ENCODE measurements around the gene MAPKAPK2. TPM values are rescaled to one million over a fixed set of nuclear protein-coding genes. Genes with fewer than 3 reads are reported as not detected.
A peak's percentile ranks its signal among the peaks of the same experiment; 100 is the strongest.

Gene MAPKAPK2
- total RNA-seq, 2 donors from 2014 or later, result 69.4 to 116 TPM

DNA sequence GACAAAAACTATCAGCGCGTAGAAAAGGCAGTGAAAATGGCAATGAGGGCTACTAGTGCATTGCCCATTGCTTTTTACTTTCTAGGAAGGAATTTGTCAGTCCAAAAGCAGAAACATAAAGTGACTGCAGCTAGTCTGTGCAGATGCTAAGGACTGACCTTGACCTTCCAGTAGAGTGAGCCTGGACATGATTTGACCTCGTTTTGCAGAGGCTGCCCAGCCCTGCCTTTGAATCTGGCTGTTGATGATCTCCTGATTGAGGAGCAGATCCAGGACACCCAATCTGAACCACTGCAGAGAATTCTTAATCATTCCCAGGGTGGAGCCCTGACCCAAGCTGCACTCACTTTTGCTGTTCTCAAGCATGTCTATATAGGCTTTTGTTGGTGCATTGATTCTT, 27.8 kb upstream of the MAPKAPK2 start:
- ATAC-seq, result no peak
- no peak for DNase-seq (ENCODE audit: low spot score in 2 of 2)
- Mint-ChIP-seq H3K36me3 (peaks cover 0 to 6% of the 10 kb centered on the region in 2 donors), H3K9me3 (no peaks in the 10 kb centered on the region), H3K27ac (no peak overlapping the region)

DNA sequence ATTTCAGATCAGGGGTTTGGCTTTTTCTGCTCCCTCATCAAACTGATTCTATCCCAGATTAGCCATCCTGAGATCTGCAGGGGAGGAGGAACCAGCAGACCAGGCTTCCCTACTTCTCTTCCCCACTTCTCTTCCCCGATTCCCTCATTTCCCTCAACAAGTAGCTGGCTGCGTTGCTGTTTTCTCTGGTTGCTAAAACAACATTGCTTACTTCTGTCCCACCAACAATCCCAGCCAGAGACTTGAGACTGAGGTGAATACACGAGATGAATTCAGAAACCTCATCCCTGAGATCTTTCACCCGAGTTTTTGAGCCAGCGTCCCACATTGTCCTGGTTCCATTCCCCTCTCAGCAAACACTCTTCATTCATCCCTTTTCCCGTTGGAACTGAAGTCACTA, 27.0 kb upstream of the MAPKAPK2 start:
- ATAC-seq, result no peak
- Mint-ChIP-seq H3K27ac (no peak overlapping the region), H3K9me3 (no peaks in the 10 kb centered on the region), H3K36me3 (no peaks in the 10 kb centered on the region)
- no peak for DNase-seq (ENCODE audit: low spot score in 2 of 2)

DNA sequence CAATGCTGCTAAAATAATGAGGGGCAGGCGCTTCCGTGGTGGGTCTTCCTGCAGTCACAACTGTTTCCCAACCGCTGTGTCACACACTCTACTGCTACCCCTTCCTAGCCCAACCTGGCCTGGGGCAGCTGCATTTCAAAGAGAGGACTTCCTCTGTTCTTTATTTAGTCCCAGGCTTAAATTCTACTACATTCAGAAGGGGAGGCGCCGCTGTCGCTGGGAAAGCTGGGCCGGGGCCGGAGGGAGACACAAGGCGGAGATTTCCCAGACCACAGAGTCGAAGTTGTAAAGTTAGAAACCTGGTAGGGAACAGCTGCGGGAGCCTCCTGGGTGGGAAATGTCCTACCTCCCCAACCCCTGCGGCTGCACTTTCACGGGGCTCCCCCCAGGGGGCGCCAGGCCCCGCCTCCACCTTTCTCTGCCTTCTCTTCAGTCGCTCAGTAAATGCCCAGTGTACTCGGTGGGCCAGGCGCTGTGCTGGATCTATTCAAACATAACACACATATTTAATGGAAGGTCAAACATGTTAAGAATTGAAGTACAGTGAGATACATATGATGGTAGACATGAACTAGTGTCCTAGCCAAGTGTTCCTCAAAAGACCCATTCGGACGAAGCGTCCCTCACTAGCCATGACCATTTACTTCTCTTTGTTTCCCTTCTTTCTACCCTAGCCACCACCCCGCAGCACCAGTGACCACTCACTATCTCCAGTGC, 26.3 kb upstream of the MAPKAPK2 start:
- ATAC-seq (peak; percentile 57 to 67), DNase-seq (ENCODE audit: low spot score in 2 of 2) (peak in 1 of 2 donors; percentile 61)
- no peaks in the 10 kb centered on the region for H3K9me3 Mint-ChIP-seq
- H3K36me3 Mint-ChIP-seq, result no peaks in the 10 kb centered on the region
- no peak overlapping the region for H3K27ac Mint-ChIP-seq

DNA sequence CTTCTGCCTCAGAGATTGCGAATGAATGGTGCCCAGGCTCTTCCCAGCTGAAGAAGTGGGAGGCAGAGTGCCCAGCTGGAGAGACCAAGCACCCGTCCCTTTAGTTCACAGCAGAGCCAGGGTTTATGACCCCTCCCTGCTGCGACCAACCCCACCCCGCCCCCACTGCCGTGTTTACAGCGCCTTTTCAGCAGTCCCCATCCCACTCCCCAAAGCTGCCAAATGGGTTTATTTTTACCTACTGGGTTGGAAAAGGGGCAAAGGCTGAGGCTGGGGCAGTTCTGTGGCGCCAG, 25.8 kb upstream of the MAPKAPK2 start:
- Mint-ChIP-seq H3K36me3 (no peaks in the 10 kb centered on the region), H3K9me3 (no peaks in the 10 kb centered on the region)

DNA sequence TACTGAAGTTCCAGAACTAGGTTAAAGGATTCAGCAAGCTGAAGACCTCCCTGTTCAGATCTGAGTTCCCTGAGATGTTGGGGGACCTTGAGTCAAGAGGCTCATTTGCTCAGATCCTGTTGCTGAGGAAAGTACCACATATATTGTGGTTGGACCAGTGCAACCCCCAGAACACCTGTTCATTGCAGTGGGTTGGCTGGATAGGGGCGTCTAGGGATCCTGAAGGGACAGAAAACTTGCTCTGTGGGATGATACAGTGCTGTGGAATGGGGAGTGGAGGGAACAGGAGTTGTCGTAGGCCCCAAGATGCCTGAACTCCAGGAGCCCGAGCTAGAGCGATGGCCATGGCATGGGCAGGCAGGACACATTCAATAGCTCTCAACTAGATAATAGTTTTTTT, 24.6 kb upstream of the MAPKAPK2 start:
- ATAC-seq, result no peak
- no peak for DNase-seq (ENCODE audit: low spot score in 2 of 2)
- Mint-ChIP-seq H3K36me3 (no peaks in the 10 kb centered on the region), H3K27ac (no peak overlapping the region), H3K9me3 (no peaks in the 10 kb centered on the region)

More for the DNA sequence above, 25.8 kb upstream of the MAPKAPK2 start:
- DNase-seq (ENCODE audit: low spot score in 2 of 2) (no peak), ATAC-seq (no peak)
- no peak overlapping the region for H3K27ac Mint-ChIP-seq

DNA sequence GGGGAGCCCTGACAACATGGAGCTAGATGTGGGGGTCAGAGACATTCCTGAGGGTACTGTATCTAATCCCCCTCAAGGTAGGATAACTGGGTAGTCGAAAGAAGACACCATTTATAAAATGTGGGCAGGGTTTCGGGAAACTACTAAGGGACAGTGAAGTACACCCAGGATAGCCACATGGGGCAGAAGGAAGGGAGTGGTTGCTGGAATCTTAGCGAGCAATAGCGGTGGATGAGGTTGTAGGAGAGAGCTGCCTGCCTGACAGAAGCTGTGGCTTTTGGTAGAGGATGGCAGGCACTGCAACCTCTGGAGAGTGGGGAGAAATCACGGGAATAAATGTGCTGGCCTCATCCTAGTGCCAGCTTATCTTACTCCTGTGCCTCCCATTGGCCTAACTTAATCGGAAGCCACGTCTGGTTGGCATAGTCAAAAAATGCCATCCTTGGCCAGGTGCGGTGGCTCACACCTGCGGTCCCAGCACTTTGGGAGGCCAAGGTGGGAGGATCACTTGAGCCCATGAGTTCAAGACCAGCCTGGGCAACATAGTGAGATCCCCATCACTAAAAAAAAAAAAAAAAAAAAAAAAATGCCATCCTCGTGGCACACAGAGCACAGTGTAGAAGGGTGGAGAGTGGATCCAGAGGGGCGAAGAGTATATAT, 23.4 kb upstream of the MAPKAPK2 start:
- DNase-seq (ENCODE audit: low spot score in 2 of 2) (no peak), ATAC-seq (no peak)
- H3K36me3 Mint-ChIP-seq, result no peaks in the 10 kb centered on the region
- no peaks in the 10 kb centered on the region for H3K9me3 Mint-ChIP-seq
- no peak overlapping the region for H3K27ac Mint-ChIP-seq

DNA sequence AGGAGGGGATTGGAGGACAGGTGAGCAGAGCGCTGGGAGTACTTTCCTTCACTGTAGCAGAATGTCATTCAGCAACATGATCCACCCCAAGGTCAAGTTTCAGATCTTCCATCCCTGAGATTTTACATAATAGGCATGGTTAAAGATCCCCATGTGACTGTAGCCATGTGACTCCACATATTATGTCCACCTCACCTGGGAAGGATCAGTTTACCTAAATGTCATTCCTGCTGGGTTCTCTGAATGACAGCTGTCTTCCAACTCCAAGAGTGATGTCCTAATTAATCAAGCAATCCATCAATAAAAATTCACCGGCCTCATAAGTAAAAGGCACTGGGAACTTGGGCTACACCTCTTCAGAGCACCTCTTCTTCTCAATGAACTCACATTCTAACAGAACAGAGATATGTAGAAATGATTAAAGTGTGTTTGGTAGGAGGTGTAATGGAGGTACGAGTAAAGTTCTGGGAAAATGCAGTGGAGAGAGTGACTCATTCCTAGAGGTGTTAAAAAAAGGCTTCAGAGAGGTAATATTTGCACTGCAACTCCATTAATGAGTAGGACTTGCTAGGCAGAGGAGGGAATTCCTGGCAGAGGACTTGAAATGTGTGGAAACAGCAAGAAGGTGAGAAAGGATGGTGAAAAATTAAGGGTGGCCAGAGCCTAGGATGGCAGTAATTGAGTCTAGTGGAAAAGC, 22.2 kb upstream of the MAPKAPK2 start:
- Mint-ChIP-seq H3K9me3 (no peaks in the 10 kb centered on the region), H3K36me3 (no peaks in the 10 kb centered on the region), H3K27ac (peak overlapping the region; percentile 1 to 17)
- ATAC-seq (peak; percentile 66 to 67), DNase-seq (ENCODE audit: low spot score in 2 of 2) (no peak)

DNA sequence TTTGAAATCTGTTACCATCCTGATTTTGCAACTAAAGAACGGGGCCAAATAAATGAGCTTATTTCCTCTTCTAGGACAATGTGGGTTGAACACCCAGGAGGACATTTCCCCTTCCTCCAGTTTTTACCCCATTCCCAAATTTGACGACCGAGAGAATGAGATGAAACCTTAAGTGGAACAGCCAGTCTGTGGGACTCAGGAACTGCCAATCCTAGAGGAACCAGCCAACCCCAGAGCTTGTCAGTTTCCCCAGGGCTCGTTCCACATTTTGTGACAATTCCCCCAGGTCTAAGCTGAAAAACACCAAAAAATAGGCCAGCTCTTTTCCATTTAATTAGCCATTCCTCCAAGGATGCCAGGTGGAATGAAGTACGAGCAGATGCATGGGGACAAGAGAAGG, 21.3 kb upstream of the MAPKAPK2 start:
- Mint-ChIP-seq H3K9me3 (no peaks in the 10 kb centered on the region), H3K36me3 (no peaks in the 10 kb centered on the region), H3K27ac (peak overlapping the region in 1 of 2 donors; percentile 48)
- ATAC-seq (no peak), DNase-seq (ENCODE audit: low spot score in 2 of 2) (no peak)

DNA sequence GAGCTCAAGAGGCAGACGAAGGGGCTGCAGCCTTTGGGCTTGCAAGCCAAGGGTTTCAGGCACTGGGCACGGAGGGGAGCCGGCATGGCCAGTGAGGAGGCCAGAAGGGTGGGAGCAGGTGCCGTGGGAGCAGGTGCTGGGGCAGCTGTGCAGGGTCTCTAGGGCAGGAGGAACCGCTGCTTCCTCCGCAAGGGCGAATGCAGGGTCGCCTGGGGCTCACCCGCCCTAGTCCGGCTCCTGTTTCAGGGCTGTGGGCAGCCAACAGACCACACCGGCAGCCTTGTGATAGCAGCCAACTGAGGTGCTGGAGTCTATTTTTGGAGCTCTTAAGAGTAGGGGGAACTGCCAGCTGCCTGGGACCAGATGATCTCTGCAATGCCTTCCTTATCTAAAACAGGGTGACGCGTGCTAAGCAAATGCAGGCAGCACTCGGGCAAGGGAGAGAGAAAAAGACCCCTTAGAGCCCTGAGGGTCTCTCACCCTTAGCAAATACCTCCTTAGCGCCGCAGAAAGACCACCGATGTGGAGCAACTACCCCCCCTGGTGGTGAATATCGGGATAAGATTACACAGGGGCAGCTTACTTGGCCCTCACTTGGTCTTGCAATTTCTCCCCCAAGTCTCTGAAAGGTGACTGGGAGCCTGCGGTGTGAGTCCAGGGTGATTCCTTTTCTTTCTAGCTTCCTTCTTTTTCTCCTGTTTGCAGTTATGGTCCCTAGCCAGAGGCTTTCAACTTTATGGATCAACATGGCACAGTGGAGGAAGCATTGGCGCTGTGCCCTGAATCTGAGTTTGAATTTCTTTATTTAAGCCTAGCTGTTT, 20.7 kb upstream of the MAPKAPK2 start:
- Mint-ChIP-seq H3K27ac (peak overlapping the region in 1 of 2 donors; percentile 48), H3K36me3 (no peaks in the 10 kb centered on the region), H3K9me3 (no peaks in the 10 kb centered on the region)
- DNase-seq (ENCODE audit: low spot score in 2 of 2) (peak in 1 of 2 donors; percentile 86), ATAC-seq (peak; percentile 76 to 77)

DNA sequence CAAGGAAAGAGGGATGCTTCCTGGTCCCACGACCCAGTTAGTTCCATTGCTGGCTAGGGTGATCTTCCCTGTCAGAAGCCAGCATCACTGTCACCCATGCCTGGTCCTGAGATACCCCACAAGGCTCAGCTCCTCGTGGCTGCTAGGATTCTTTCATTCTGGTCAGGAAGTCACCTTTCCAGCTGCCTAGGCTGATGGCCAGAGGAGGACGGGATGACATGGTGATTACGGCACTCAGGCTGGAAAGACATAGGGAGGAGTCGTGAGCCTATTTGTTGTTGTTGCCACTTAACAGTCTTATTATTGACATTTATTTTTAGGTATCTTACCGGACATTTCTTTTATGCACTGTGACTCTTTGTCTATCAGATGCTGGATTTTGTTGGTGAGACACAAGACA, 20.0 kb upstream of the MAPKAPK2 start:
- Mint-ChIP-seq H3K27ac (no peak overlapping the region), H3K9me3 (no peaks in the 10 kb centered on the region), H3K36me3 (no peaks in the 10 kb centered on the region)
- ATAC-seq (no peak), DNase-seq (ENCODE audit: low spot score in 2 of 2) (no peak)

DNA sequence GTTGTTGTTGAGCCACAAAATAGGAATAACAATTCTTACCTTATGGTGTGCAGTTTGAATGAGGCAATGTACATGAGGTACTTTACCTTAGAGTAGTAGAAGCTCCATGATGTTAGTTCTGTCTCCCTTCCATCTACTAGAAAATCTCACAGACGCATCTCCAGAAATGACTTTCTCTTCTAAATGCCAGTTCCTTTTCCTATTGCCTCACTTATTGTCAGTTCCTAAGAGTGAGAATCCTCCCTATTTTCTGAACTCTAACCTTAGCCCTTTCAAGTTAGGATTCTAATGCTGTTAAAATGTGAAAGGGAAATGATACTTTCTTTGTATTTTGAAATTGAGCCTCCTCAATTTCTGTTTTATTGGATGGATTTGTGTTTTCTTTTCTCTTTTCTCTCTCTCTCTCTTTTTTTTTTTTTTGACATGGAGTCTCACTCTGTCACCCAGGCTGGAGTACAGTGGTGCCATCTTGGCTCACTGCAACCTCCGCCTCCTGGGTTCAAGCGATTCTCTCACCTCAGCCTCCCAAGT, 18.6 kb upstream of the MAPKAPK2 start:
- H3K36me3 Mint-ChIP-seq, result no peaks in the 10 kb centered on the region
- ATAC-seq (no peak), DNase-seq (ENCODE audit: low spot score in 2 of 2) (no peak)
- H3K27ac Mint-ChIP-seq, result no peak overlapping the region
- H3K9me3 Mint-ChIP-seq, result no peaks in the 10 kb centered on the region

DNA sequence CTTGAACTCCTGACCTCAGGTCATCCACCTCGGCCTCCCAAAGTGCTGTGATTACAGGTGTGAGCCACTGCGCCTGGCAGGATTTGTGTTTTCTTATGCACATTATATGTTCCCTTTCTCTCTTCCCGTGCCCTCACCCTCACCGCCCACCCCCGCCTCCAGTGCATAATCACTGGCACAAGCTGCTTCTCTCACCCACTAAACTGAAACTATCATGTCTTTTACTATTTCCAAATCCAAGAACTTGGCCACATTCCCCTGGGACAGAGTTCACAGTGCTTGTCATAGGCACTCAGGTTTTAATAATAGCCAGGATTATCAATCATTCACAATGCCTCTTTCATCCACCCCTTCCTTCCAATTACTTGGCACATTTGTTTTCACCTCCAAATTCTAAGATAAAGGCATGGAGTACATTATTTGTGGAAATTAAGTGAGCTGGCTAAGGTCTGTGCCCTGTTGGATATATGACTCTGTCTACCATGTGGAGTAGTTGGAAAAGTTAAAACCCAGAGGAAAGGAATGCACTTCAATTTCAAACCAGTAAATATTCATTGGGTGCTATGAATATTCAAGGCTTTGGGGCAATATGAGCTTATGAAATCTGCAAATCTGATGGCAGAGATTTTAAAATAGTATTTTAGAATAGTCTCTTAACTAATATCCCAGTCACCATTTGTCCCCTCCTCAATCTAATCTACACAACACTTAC, 17.6 kb upstream of the MAPKAPK2 start:
- no peaks in the 10 kb centered on the region for H3K9me3 Mint-ChIP-seq
- no peaks in the 10 kb centered on the region for H3K36me3 Mint-ChIP-seq
- DNase-seq (ENCODE audit: low spot score in 2 of 2) (no peak), ATAC-seq (no peak)
- H3K27ac Mint-ChIP-seq, result no peak overlapping the region

DNA sequence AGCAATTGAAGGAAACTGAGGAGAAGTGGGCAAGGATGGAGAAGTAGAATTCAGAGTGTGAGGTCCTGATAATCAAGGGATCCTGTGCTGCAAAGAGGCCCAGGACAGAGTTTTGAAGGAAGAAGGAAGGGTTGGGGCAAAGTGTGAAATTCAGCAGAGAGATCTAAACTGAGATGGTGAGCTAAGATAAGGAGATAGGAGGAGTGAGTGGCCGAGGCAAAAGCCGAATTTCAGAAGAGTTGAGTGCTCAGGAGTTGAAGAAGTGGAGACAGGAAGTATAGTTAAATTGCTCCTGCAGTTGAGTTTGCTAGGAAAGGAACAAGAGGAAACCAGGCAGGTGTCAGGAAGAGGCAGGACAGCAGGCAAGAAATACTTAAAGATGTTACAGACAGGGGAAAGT, 16.4 kb upstream of the MAPKAPK2 start:
- no peaks in the 10 kb centered on the region for H3K36me3 Mint-ChIP-seq
- ATAC-seq, result no peak
- H3K27ac Mint-ChIP-seq, result no peak overlapping the region
- no peaks in the 10 kb centered on the region for H3K9me3 Mint-ChIP-seq
- no peak for DNase-seq (ENCODE audit: low spot score in 2 of 2)

DNA sequence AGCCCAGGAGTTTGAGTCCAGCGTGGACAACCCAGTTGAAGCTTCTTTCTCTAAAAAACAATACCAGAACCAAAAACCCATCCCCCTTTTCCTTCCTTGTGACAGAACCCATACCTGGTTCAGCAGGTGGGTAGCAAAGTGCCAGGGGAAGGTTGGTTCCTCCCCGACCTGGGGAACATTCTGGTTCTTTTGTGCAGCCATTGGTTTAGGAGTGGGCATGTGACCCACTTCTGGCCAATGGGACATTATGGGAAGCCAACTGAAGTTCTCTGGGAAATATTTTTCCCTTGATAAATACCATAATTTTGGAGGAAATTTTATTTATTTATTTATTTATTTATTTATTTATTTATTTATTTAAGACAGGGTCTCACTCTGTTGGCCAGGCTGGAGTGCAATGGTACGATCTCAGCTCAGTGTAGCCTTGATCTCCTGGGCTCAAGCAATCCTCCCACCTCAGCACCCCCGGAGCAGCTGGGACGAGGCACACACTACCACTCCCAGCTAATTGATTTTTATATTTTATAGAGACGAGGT, 15.8 kb upstream of the MAPKAPK2 start:
- Mint-ChIP-seq H3K36me3 (no peaks in the 10 kb centered on the region), H3K9me3 (no peaks in the 10 kb centered on the region), H3K27ac (no peak overlapping the region)
- ATAC-seq, result no peak
- no peak for DNase-seq (ENCODE audit: low spot score in 2 of 2)

DNA sequence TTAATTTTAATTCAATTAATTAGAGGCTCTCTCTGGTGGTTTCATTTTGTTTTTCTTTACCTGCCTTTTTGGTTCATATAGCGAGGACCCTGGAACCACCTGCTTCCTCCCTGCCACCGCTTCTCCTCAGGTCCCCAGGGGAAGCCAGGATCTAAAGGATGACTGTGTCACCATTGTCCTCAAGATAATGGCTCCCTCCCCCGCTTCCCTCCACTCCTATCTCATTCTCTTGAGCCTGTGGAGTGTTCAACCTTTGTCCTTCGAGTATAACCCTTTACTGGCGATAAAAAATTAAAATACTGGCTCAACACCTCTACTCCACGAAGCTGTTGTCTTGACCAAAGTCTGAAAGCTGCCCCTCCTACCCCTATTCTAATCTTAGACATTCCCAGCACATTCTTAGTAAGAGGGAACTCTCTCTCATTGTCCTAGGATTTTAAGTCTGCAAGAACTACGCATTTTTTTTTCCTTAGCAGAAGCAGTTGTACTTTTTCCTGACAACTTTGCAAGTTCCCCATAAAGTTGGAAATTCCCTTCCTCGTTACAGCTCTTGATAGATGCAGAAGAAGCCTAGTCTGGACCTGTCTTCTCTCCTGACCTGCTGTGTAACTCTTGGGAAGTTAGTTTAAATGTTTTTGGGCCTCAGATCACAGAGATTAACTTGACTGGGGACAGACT, 12.6 kb upstream of the MAPKAPK2 start:
- Mint-ChIP-seq H3K27ac (no peak overlapping the region), H3K9me3 (no peaks in the 10 kb centered on the region), H3K36me3 (no peaks in the 10 kb centered on the region)
- DNase-seq (ENCODE audit: low spot score in 2 of 2) (no peak), ATAC-seq (no peak)
